Gastroesophageal sphincter (tissue), 4 donors: ENCODE data around the gene CPSF3. TPM values are rescaled to one million over a fixed set of nuclear protein-coding genes. Genes with fewer than 3 reads are reported as not detected.

Experiments
- ATAC-seq: fragments of 150-250 bp; one replicate; pipeline ENCODE4 v1.9.1; 2016; ENCODE audit warnings: mild to moderate bottlenecking, moderate library complexity
- H3K27ac ChIP-seq, 4 donors: fragments of 200-600 bp; sonication (generic) in 3 of 4; 1 replicate in 3 of 4; 2 replicates in 1 of 4; pipeline ENCODE4 v1.5.1; 2016 to 2019
- H3K27me3 ChIP-seq: fragments of 200-600 bp; sonication (generic); one replicate; pipeline ENCODE4 v1.5.1; 2019
- H3K36me3 ChIP-seq, 2 donors: fragments of 200-600 bp; sonication (generic); one replicate each; pipeline ENCODE4 v1.5.1; 2019; ENCODE audit warnings: control low read depth in 1 of 2
- H3K4me1 ChIP-seq, 3 donors: fragments of 200-600 bp; sonication (generic); 1 replicate in 2 of 3; 2 replicates in 1 of 3; pipeline ENCODE4 v1.5.1; 2016 to 2019; ENCODE audit warnings: control low read depth in 2 of 3
- H3K4me3 ChIP-seq, 2 donors: fragments of 200-600 bp; sonication (generic); one replicate each; pipeline ENCODE4 v1.5.1; 2019; ENCODE audit warnings: mild to moderate bottlenecking in 1 of 2, moderate library complexity in 1 of 2
- H3K9me3 ChIP-seq, 3 donors: fragments of 200-600 bp; sonication (generic); one replicate each; pipeline ENCODE4 v1.5.1; 2017 to 2019; ENCODE audit warnings: control low read depth in 2 of 3
- EP300 ChIP-seq: sonication (generic); formaldehyde crosslinking; IDR thresholded peaks from one replicate; pipeline ENCODE4 v1.6.1; 2017; ENCODE audit warnings: antibody characterized with exemption, mild to moderate bottlenecking
- POLR2A ChIP-seq, 2 donors: fragments of 450-650 bp; IDR thresholded peaks; one replicate each; pipeline ENCODE4 v1.6.1; 2017; ENCODE audit warnings: antibody characterized with exemption in 2 of 2, mild to moderate bottlenecking in 2 of 2, moderate library complexity in 1 of 2
- POLR2AphosphoS5 ChIP-seq: sonication (generic); formaldehyde crosslinking; IDR thresholded peaks from one replicate; pipeline ENCODE4 v1.6.1; 2017; ENCODE audit warnings: antibody characterized with exemption
- WGBS, 2 donors: methylation state at CpG; one replicate each; pipeline ENCODE4 v1.1.5; 2018; ENCODE audit warnings: low coverage in 1 of 2; 5-methylcytosine and 5-hydroxymethylcytosine counted together
- total RNA-seq, 4 donors: library from RNA; depleted of rRNA; stranded (reverse); fragments of >200 nt; gene quantifications; one replicate each; pipeline ENCODE4 v1.1.0, GENCODE V29; 2016
- TF ChIP-seq, protein P1 (sequence below), 4 experiments: fragments of 200-600 bp in 2 of 4; fragments of 450-650 bp in 2 of 4; sonication (generic) in 1 of 4; IDR thresholded peaks; one replicate each; pipeline ENCODE4 v1.5.1; 2017 to 2019; ENCODE audit warnings: antibody characterized with exemption in 4 of 4, mild to moderate bottlenecking in 2 of 4, moderate library complexity in 2 of 4

The CPSF3 gene
- total RNA-seq, 4 donors from 2014 or later, result 18.0 to 27.0 (median 26.1) TPM

DNA sequence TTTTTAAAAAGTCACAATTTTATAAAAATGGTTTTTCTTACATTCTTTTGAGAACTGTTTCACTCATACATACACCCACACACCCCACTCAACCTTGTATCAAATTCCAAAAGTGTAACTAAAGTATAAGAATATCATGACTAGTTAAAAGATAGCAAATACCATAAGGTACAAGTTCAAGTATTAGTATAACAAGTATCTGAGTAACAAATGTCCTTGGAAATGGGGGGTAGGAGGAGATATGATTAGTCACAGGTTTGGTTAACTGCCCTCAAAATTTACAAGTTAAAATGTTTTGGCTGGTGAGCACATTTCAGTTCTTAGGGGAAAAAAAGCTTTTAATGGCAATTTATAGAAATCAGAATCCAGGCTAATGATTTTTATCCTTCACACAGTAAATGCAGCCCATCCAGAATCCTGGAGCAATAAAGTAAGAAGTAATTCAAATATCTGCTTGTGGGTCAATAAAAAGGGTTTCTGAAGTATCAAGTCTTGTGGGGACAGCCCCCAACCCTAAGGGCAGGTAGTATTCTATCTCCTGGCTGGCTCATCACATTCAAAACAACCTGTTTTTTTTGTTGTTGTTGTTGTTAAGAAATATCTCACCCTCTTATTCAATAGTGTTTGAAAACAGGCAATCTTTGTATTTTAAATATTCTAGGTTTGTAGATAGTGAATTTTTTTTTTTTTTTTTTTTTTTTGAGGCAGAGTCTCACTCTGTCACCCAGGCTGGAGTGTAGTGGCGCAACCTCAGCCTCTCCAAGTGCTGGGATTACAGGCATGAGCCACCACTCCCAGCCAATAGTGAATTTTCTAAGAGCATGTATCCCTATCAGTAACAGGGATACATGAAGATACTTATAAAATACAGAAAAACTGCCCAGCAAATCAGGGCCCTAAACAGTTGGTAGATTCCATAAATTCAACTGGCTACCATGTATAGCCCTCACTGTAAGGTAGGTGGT lies 65.4 kb downstream of the CPSF3 start:
- H3K4me3 ChIP-seq, result no peak overlapping the region
- no peaks in the 10 kb centered on the region for H3K27me3 ChIP-seq
- TF ChIP-seq POLR2A (IDR thresholded peaks at IDR 0.05) (no peak), POLR2AphosphoS5 (no peak), EP300 (no peak)
- TF ChIP-seq, protein P1, sequence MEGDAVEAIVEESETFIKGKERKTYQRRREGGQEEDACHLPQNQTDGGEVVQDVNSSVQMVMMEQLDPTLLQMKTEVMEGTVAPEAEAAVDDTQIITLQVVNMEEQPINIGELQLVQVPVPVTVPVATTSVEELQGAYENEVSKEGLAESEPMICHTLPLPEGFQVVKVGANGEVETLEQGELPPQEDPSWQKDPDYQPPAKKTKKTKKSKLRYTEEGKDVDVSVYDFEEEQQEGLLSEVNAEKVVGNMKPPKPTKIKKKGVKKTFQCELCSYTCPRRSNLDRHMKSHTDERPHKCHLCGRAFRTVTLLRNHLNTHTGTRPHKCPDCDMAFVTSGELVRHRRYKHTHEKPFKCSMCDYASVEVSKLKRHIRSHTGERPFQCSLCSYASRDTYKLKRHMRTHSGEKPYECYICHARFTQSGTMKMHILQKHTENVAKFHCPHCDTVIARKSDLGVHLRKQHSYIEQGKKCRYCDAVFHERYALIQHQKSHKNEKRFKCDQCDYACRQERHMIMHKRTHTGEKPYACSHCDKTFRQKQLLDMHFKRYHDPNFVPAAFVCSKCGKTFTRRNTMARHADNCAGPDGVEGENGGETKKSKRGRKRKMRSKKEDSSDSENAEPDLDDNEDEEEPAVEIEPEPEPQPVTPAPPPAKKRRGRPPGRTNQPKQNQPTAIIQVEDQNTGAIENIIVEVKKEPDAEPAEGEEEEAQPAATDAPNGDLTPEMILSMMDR (IDR thresholded peaks at IDR 0.05), result no peak
- 100% methylated on average over 1 of the region's 1 CpG; no CpG with 5 or more reads in 1 of the 2 donors for WGBS, 2 donors
- H3K36me3 ChIP-seq, result peaks cover 0 to 100% of the 10 kb centered on the region in 2 donors
- no peak overlapping the region for H3K27ac ChIP-seq
- no peaks in the 10 kb centered on the region for H3K9me3 ChIP-seq
- H3K4me1 ChIP-seq, result no peaks in the 10 kb centered on the region
- no peak for ATAC-seq

DNA sequence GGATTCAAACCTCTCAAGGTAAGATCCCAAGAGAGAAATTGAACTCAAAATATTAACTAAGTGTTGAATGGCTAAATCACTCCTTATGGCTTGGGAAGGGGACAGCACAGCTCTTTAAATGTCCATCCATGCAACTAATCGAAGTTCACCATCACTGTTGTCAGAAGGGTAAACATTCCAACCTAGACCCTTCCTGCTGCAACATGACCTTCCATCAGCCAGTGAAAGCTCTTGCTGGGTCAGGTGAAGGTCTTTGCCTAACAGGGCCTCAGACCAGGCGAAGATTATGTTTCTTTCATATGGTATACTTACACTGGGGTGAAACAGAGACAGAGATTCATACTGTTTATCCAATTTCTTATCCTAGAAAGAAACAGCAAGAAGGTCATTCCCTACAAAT lies 67.3 kb downstream of the CPSF3 start:
- H3K36me3 ChIP-seq, result peaks cover 0 to 100% of the 10 kb centered on the region in 2 donors
- 51 to 87% methylated on average over 2 of the region's 2 CpGs for WGBS, 2 donors
- H3K9me3 ChIP-seq, result no peaks in the 10 kb centered on the region
- TF ChIP-seq EP300 (no peak), POLR2AphosphoS5 (no peak), POLR2A (IDR thresholded peaks at IDR 0.05) (no peak)
- TF ChIP-seq, protein P1 (IDR thresholded peaks at IDR 0.05), result no peak
- no peak overlapping the region for H3K27ac ChIP-seq
- H3K4me1 ChIP-seq, result no peaks in the 10 kb centered on the region
- H3K27me3 ChIP-seq, result no peaks in the 10 kb centered on the region
- ATAC-seq, result no peak
- no peak overlapping the region for H3K4me3 ChIP-seq

DNA sequence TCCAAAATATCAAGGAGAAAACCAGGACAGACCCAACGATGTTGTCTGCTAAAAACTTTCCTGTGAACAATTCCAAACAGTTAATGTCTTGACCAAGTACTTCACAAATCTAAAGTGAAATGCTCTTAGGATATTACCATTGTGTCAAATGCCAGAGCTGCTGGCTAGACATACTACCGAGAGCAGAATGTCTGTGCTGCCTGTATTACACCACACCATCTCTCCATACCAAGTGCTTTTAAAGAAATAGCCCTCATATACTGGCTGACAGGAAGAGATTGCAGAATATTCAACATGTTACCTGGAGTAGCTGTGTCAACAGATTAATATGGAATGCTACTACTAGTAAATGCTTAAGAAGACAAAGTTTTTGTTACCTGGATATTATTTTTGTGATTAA lies 69.5 kb downstream of the CPSF3 start:
- Histone ChIP-seq H3K36me3 (peaks cover 0 to 96% of the 10 kb centered on the region in 2 donors), H3K27ac (no peak overlapping the region), H3K4me1 (peaks cover 0 to 1% (median 0%) of the 10 kb centered on the region in 3 donors), H3K4me3 (no peak overlapping the region), H3K9me3 (no peaks in the 10 kb centered on the region), H3K27me3 (no peaks in the 10 kb centered on the region)
- WGBS, 2 donors, result 49 to 60% methylated on average over 2 of the region's 2 CpGs
- TF ChIP-seq EP300, result no peak
- TF ChIP-seq POLR2AphosphoS5, result no peak
- no peak for TF ChIP-seq POLR2A (IDR thresholded peaks at IDR 0.05)
- TF ChIP-seq, protein P1 (IDR thresholded peaks at IDR 0.05), result no peak
- no peak for ATAC-seq

DNA sequence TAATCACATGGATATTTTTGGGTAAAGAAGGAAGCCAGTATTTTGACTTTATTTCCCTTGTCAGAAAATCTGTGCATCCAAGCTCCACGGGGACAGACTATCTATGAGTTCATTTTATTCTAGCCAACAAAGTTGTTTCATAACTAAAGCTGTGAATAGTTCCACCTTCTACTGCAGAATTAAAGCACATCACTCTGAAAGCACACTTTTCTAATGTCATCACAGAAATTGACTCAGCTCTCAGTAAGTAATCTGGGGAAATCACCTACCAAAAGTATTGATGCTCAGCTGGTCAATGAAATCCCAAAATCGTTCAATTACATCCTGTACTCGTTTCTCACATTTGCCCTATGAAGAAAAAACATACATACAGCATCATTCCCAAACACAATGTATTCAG lies 70.0 kb downstream of the CPSF3 start:
- Histone ChIP-seq H3K36me3 (peaks cover 0 to 91% of the 10 kb centered on the region in 2 donors), H3K4me3 (no peak overlapping the region), H3K4me1 (peaks cover 0 to 7% (median 0%) of the 10 kb centered on the region in 3 donors), H3K9me3 (no peaks in the 10 kb centered on the region), H3K27ac (no peak overlapping the region), H3K27me3 (no peaks in the 10 kb centered on the region)
- no peak for TF ChIP-seq POLR2AphosphoS5
- TF ChIP-seq POLR2A (IDR thresholded peaks at IDR 0.05), result no peak
- TF ChIP-seq EP300, result no peak
- TF ChIP-seq, protein P1 (IDR thresholded peaks at IDR 0.05), result no peak
- 72 to 79% methylated on average over 3 of the region's 3 CpGs for WGBS, 2 donors
- ATAC-seq, result no peak
